ENCODE data around the gene EGR2.
A peak's percentile ranks its signal among the peaks of the same experiment; 100 is the strongest.

The EGR2 gene

GRCh38 chr10:62817766-62818425 lies 1.7 kb upstream of the EGR2 start:
- no peak for DNase-seq

- no peak for DNase-seq
These were observed 1.1 kb upstream of the EGR2 start for GRCh38 chr10:62817121-62817765.

- DNase-seq: no peak
These were observed 163 bp downstream of the EGR2 start for GRCh38 chr10:62816076-62816330.

GRCh38 chr10:62815381-62816075 lies 638 bp downstream of the EGR2 start:
- no peak for DNase-seq

- DNase-seq: no peak
These were observed 1.3 kb downstream of the EGR2 start for GRCh38 chr10:62814756-62815380.

GRCh38 chr10:62813981-62814380 lies 2.2 kb downstream of the EGR2 start:
- no peak for DNase-seq

GRCh38 chr10:62813453-62813852 lies 2.7 kb downstream of the EGR2 start:
- DNase-seq: no peak

- DNase-seq: no peak
These were observed 3.3 kb downstream of the EGR2 start for GRCh38 chr10:62812672-62813439.

GRCh38 chr10:62811159-62811875 lies 4.8 kb downstream of the EGR2 start:
- no peak for DNase-seq

GRCh38 chr10:62810156-62810902 lies 5.8 kb downstream of the EGR2 start:
- DNase-seq: no peak

GRCh38 chr10:62806251-62806650 lies 9.9 kb downstream of the EGR2 start:
- no peak for DNase-seq

- no peak for DNase-seq
These were observed 10.7 kb downstream of the EGR2 start for GRCh38 chr10:62805231-62806099.

GRCh38 chr10:62804356-62805230 lies 11.6 kb downstream of the EGR2 start, which contains the start of gene ADO:
ADO (plus strand) TSS chr10:62804720; CDS start chr10:62805060, 340 bp downstream.
- DNase-seq: peak; percentile 15 to 83

- DNase-seq: no peak
These were observed 12.3 kb downstream of the EGR2 start for GRCh38 chr10:62803724-62804355.

- no peak for DNase-seq
These were observed 14.3 kb downstream of the EGR2 start for GRCh38 chr10:62801871-62802270.

GRCh38 chr10:62796896-62797295 lies 19.3 kb downstream of the EGR2 start:
- DNase-seq: no peak

- DNase-seq: no peak
These were observed 20.4 kb downstream of the EGR2 start for GRCh38 chr10:62795762-62796161.

- DNase-seq: no peak
These were observed 21.1 kb downstream of the EGR2 start for GRCh38 chr10:62795100-62795499.

GRCh38 chr10:62794306-62794705 lies 21.9 kb downstream of the EGR2 start:
- DNase-seq: no peak
